Neural cell (in vitro differentiated cells): ENCODE measurements around the gene ADPRH.
"Not testable (repeated sequence)": the region's sequence is repeated elsewhere in the genome, so short reads cannot be mapped to it uniquely, and the experiment has no call there.

Experiments
- CTCF ChIP-seq: fragments of 450-650 bp; IDR thresholded peaks from 2 replicates; pipeline ENCODE4 v1.5.1; 2014; ENCODE audit warnings: antibody characterized with exemption, mild to moderate bottlenecking, moderate library complexity; ENCODE audit not compliant: poor library complexity, severe bottlenecking
- EP300 ChIP-seq: fragments of 450-650 bp; conservative IDR thresholded peaks from 2 replicates; pipeline ENCODE4 v1.6.1; 2014; ENCODE audit warnings: antibody characterized with exemption, mild to moderate bottlenecking, moderate library complexity; ENCODE audit not compliant: poor library complexity, severe bottlenecking
- EZH2 ChIP-seq: fragments of 200-600, 300-800 bp; shearing (Covaris generic), sonication (generic); IDR thresholded peaks from 2 replicates; pipeline ENCODE4 v1.6.1; 2014; ENCODE audit warnings: antibody characterized with exemption, low read length, borderline replicate concordance, mild to moderate bottlenecking; ENCODE audit not compliant: insufficient read depth, poor library complexity, severe bottlenecking
- MXI1 ChIP-seq: fragments of 450-650 bp; conservative IDR thresholded peaks from 2 replicates; pipeline ENCODE4 v1.6.1; 2014; ENCODE audit warnings: antibody characterized with exemption, mild to moderate bottlenecking; ENCODE audit not compliant: poor library complexity, severe bottlenecking
- POLR2AphosphoS5 ChIP-seq: IDR thresholded peaks from 2 replicates; pipeline ENCODE4 v1.6.1; 2012
- RAD21 ChIP-seq: fragments of 450-650 bp; conservative IDR thresholded peaks from 2 replicates; pipeline ENCODE4 v1.6.1; 2014; ENCODE audit warnings: antibody characterized with exemption, mild to moderate bottlenecking, moderate library complexity
- TAF1 ChIP-seq: IDR thresholded peaks from 2 replicates; pipeline ENCODE4 v1.6.1; 2012; ENCODE audit warnings: low read depth

- TF ChIP-seq CTCF, EZH2, POLR2AphosphoS5, RAD21, MXI1, EP300, TAF1: not testable (repeated sequence)
These were observed 26.4 kb upstream of the ADPRH start for GRCh38 chr3:119552928-119553327.
